Mesothelial cell of epicardium (in vitro differentiated cells): Measurements from ENCODE around the gene SHISA7. TPM values are rescaled to one million over a fixed set of nuclear protein-coding genes. Genes with fewer than 3 reads are reported as not detected.

Experiments
- DNase-seq, 2 experiments: peaks; one replicate each; pipeline ENCODE4 v3.0.0; 2021; ENCODE audit warnings: low spot score in 2 of 2; ENCODE audit not compliant: unreplicated experiment in 2 of 2
- H3K27ac Mint-ChIP-seq: 2 replicates; pipeline ENCODE4 v1.8.0; 2021; ENCODE audit warnings: mixed read lengths
- H3K27me3 Mint-ChIP-seq: 2 replicates; pipeline ENCODE4 v1.8.0; 2021; ENCODE audit warnings: low read depth, mixed read lengths
- H3K36me3 Mint-ChIP-seq: 2 replicates; pipeline ENCODE4 v1.8.0; 2021; ENCODE audit warnings: mixed read lengths
- H3K4me1 Mint-ChIP-seq: 2 replicates; pipeline ENCODE4 v1.8.0; 2021; ENCODE audit warnings: mixed read lengths
- H3K4me3 Mint-ChIP-seq: 2 replicates; pipeline ENCODE4 v1.8.0; 2021; ENCODE audit warnings: mild to moderate bottlenecking, moderate library complexity, mixed read lengths
- H3K9me3 Mint-ChIP-seq: 2 replicates; pipeline ENCODE4 v1.8.0; 2021; ENCODE audit warnings: mixed read lengths
- CTCF ChIP-seq: fragments of 200-600 bp; sonication (generic); IDR thresholded peaks from one replicate; pipeline ENCODE4 v1.5.0; 2021; ENCODE audit warnings: antibody characterized with exemption; ENCODE audit not compliant: unreplicated experiment
- total RNA-seq: library from RNA; stranded (reverse); gene quantifications from 3 replicates; pipeline ENCODE4 v1.2.1, GENCODE V29; 2021

Gene SHISA7
- total RNA-seq, 1 donor from 2014 or later = 0.04 TPM

DNA sequence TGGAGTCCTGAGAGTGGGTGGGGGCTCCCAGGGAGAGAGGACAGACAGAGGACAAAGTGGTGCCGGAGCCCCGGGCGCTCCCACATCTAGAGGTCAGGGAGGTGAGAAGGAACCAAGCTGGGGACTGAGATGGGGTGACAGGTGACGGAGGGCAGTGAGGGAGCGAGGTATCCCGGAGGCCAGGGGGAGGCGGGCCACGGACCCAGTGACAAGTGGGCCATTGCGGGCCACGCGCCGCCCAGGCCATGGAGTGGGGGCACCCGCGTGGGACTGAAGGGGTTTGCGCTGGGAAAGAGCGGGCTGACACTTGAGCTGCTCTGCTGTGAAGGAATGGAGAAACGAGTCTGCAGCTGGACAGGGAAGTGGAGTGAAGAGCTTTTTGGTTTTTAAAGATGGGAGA lies 35.9 kb upstream of the SHISA7 start:
- Mint-ChIP-seq H3K4me3 (peak overlapping the region; percentile 88), H3K27me3 (no peaks in the 10 kb centered on the region), H3K4me1 (peaks cover 22% of the 10 kb centered on the region), H3K27ac (peak overlapping the region; percentile 30), H3K36me3 (no peaks in the 10 kb centered on the region), H3K9me3 (no peaks in the 10 kb centered on the region)
- no peak for TF ChIP-seq CTCF
- DNase-seq = no peak

- H3K9me3 Mint-ChIP-seq = no peaks in the 10 kb centered on the region
- peaks cover 22% of the 10 kb centered on the region for H3K4me1 Mint-ChIP-seq
- DNase-seq = no peak
- H3K4me3 Mint-ChIP-seq = peak overlapping the region; percentile 88
- no peaks in the 10 kb centered on the region for H3K36me3 Mint-ChIP-seq
- no peaks in the 10 kb centered on the region for H3K27me3 Mint-ChIP-seq
- TF ChIP-seq CTCF = no peak
- peak overlapping the region; percentile 38 for H3K27ac Mint-ChIP-seq
These were observed 35.3 kb upstream of the SHISA7 start for GRCh38 chr19:55478364-55478763.

GRCh38 chr19:55477905-55478304 lies 34.8 kb upstream of the SHISA7 start:
- Mint-ChIP-seq H3K4me3 (peak overlapping the region; percentile 88), H3K36me3 (no peaks in the 10 kb centered on the region), H3K4me1 (peaks cover 22% of the 10 kb centered on the region), H3K9me3 (no peaks in the 10 kb centered on the region), H3K27ac (peak overlapping the region; percentile 38), H3K27me3 (no peaks in the 10 kb centered on the region)
- no peak for DNase-seq
- TF ChIP-seq CTCF = no peak

GRCh38 chr19:55476100-55476775 lies 33.1 kb upstream of the SHISA7 start, which contains the start of gene ZNF628:
Gene ZNF628 (plus strand): TSS chr19:55476617. CDS start chr19:55479911, 3,294 bp downstream.
- peak within 1 kb of the TSS; percentile 88 for H3K4me3 Mint-ChIP-seq
- no peak for TF ChIP-seq CTCF
- no peaks in the 10 kb centered on the region for H3K27me3 Mint-ChIP-seq
- peak within 1 kb of the TSS; percentile 96 for H3K27ac Mint-ChIP-seq
- no peaks in the 10 kb centered on the region for H3K36me3 Mint-ChIP-seq
- no peaks in the 10 kb centered on the region for H3K9me3 Mint-ChIP-seq
- DNase-seq = peak; percentile 96 to 98
- H3K4me1 Mint-ChIP-seq = peaks cover 22% of the 10 kb centered on the region

GRCh38 chr19:55474269-55475265 lies 31.5 kb upstream of the SHISA7 start:
- no peaks in the 10 kb centered on the region for H3K36me3 Mint-ChIP-seq
- no peak for TF ChIP-seq CTCF
- H3K4me3 Mint-ChIP-seq = no peak overlapping the region
- H3K27me3 Mint-ChIP-seq = no peaks in the 10 kb centered on the region
- H3K27ac Mint-ChIP-seq = no peak overlapping the region
- peaks cover 22% of the 10 kb centered on the region for H3K4me1 Mint-ChIP-seq
- H3K9me3 Mint-ChIP-seq = no peaks in the 10 kb centered on the region
- DNase-seq = no peak
